Gastroesophageal sphincter (tissue), 3 donors: ENCODE results near the gene MLLT10.

Experiments
- CTCF ChIP-seq, 4 experiments: fragments of 200-600 bp in 2 of 4; fragments of 450-650 bp in 2 of 4; sonication (generic) in 1 of 4; IDR thresholded peaks; one replicate each; pipeline ENCODE4 v1.5.1; 2017 to 2019; ENCODE audit warnings: antibody characterized with exemption in 4 of 4, mild to moderate bottlenecking in 2 of 4, moderate library complexity in 2 of 4
- POLR2A ChIP-seq, 2 donors: fragments of 450-650 bp; IDR thresholded peaks; one replicate each; pipeline ENCODE4 v1.6.1; 2017; ENCODE audit warnings: antibody characterized with exemption in 2 of 2, mild to moderate bottlenecking in 2 of 2, moderate library complexity in 1 of 2
- POLR2AphosphoS5 ChIP-seq: sonication (generic); formaldehyde crosslinking; IDR thresholded peaks from one replicate; pipeline ENCODE4 v1.6.1; 2017; ENCODE audit warnings: antibody characterized with exemption

DNA sequence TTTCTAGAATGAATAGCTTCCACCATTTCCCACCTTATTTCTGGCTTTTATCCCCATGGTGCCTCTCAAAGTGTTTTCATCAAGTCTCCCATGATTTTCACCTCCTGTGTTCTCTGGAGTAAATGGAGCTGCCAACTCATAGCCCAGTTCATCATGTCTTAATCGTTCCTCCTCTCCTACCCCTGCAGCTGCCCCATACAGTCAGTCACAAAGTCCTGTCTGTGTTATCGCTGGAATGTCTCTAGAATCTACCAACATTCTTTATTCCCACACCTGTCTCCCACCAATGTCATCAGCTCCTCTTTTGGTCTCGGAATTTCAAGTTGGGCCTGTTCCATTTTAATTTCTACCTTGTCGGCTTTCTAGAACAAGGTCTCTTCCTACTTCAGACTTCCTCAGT lies 178.9 kb downstream of the MLLT10 start:
- no peak for TF ChIP-seq CTCF (IDR thresholded peaks at IDR 0.05)
- TF ChIP-seq POLR2AphosphoS5, result no peak
- no peak for TF ChIP-seq POLR2A (IDR thresholded peaks at IDR 0.05)
